Measurements from ENCODE around the gene GLYATL2. TPM values are rescaled to one million over a fixed set of nuclear protein-coding genes. Genes with fewer than 3 reads are reported as not detected.

GLYATL2 gene
- total RNA-seq, 1 donor from 2014 or later, result not detected

DNA sequence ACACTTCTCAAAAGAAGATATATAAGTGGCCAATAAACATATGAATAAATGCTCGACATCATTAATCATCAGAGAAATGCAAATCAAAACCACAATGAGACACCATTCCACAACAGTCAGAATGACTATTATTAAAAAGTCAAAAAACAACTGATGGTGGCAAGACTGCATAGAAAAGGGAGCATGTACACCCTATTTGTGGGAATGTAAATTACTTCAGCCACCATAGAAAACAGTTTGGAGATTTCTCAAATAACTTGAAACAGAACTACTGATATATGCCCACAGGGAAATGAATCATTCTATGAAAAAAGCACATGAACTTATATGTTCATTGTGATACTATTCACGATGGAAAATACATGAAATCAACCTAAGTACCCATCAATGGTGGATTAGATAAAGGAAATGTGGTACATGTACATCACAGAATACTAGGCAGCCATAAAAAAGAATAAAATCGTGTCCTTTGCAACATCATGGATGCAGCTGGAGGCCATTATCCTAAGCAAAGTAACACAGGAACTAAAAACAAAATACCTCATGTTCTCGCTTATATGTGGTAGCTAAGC lies 42.4 kb downstream of the GLYATL2 start:
- DNase-seq (ENCODE audit: extremely low read depth, low read depth, low spot score), result no peak

DNA sequence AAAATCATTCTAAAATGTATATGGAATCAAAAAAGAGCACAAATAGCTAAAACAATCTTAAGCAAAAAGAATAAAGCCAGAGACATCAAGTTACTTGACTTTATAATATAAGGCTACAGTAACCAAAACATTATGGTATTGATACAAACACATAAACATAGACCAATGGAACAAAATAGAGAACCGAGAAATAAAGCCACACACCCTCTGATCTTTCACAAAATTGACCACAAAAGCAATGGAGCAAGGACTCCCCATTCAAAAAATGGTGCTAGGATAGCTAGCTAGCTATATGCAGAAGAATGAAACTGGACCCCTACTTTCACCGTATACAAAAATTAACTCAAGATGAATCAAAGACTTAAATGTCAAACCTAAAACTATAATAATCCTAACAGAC lies 43.2 kb downstream of the GLYATL2 start:
- no peak for DNase-seq (ENCODE audit: extremely low read depth, low read depth, low spot score)

DNA sequence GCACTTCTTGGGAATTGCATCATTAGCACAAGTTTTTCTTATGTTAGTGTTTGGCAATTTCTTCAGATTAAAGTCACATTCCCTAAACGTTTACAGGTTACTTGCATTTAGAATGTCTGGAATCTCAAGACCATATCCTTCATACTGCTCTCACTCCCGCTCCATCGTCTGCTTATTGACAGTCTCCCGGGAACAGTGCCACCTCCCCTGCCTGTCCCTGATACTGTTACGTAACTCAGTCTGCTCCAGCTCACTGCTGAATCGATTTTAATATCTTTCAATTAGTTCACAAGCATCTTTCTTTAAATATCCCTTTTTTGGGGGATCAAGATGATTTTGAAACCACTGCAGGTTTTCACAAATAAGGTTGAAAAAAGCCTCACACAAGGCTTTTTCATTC lies 48.2 kb downstream of the GLYATL2 start:
- DNase-seq (ENCODE audit: extremely low read depth, low read depth, low spot score), result no peak

DNA sequence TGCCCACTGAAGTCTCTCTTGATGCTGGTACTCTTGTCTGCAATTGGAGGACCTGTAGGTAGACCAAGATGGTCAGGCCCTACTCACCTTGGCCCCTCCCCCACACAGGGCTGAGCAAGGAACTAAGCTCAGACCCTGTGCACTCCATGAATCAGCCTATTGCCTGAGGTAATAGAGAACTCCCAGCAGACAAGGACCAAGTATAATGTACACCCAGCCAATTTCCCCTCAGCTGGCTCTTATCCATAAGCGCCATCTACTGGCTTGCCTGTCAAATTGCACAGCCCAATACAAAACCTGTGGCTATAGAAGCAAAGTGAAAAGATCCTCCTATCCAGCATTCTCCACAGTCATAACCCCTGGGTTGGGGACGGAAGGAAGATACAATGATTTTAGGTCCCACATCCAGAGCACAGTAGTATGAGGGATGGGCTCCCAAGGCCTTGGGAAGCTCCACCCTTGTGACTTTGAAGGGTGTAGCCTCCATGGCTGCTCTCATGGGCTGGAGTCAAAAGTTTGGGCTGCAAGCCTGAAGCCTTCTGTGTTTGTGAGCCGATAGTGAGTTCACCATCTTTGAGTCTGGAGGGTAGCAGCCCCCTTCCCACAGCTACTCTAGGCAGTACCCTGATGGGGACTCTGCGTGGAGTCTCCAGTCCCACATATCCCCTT lies 56.0 kb downstream of the GLYATL2 start:
- DNase-seq (ENCODE audit: extremely low read depth, low read depth, low spot score), result peak; percentile 9

DNA sequence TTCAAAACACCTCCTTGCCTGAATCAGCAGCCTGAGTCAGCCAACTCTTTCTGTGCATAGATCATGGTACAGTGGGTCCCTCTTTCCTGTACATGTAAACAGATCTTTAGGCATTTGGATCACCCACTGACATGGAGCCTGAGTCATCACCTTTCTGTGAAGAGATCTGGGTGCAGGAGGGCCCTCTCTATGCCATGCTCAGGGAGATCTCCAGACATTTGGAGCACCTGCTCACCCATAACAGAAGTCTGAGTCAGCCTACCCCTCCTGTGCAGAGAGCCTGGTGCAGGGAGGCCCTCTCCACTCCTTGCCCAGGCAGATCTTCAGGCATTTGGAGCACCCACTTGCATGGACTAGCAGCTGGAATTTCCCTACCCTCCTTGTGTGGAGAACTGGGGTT lies 56.6 kb downstream of the GLYATL2 start:
- no peak for DNase-seq (ENCODE audit: extremely low read depth, low read depth, low spot score)

DNA sequence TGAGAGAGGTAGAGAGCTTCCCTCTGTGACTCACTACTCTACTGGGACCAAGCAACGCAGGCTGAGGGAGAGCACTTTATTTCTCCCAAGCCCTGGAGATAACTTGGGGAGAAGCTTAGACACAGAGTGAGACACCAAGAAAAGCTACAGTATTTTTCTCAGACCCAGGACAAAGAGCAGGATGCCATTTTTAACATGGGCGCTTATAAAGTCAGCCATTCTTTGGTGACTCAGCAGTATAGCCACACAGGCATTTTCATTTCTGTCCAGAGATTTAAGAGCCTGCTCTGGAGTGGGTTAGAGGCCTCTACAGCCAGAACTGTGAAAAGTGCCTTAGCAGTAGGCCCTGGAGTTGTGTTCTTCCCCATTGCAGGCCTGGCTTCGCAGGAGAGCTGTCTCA lies 57.8 kb downstream of the GLYATL2 start:
- no peak for DNase-seq (ENCODE audit: extremely low read depth, low read depth, low spot score)

DNA sequence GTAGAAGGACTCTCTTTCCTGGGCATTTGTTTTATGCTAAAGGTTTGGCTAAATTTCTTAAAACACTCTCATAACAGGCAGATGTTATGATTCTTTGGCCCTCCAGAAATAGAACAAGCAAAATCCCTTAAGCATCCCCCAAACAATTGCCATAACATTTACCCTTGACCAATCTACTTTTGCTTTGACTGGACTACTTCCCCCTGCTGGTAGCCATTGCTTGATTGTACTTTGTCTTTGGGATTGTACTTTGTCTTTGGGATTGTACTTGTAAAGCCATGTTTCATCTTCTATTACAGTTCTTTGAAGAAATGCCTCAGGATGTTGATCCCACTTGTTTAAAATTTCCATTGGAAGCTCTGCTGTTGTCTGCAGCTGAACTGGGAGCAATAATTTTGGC lies 59.5 kb downstream of the GLYATL2 start:
- DNase-seq (ENCODE audit: extremely low read depth, low read depth, low spot score), result no peak

Other genes with a start within 250 kb of the GLYATL2 start
- gene CNTF, start 222.0 kb downstream of the GLYATL2 start, total RNA-seq, result 0.78 and 2.8 TPM in 2 replicates
- not detected in 2 replicates for gene GLYAT, start 112.8 kb downstream of the GLYATL2 start, total RNA-seq
- gene GLYATL1, start 94.8 kb upstream of the GLYATL2 start, total RNA-seq, result not detected in 2 replicates
- not detected in 2 replicates for gene GLYATL1B, start 241.6 kb upstream of the GLYATL2 start, total RNA-seq

Data from glomerular endothelial cell (primary cell).